Heart right ventricle (tissue), 16 donors: ENCODE data around the gene SPNS3. TPM values are rescaled to one million over a fixed set of nuclear protein-coding genes. Genes with fewer than 3 reads are reported as not detected.

ENCODE experiments used
- ATAC-seq, 8 donors: fragments of 200-7000 bp; cut with Tn5 transposase; one replicate each; pipeline ENCODE4 v1.9.1; 2020; ENCODE audit warnings: mild to moderate bottlenecking in 8 of 8, moderate library complexity in 8 of 8, moderate number of reproducible peaks in 1 of 8
- DNase-seq, 2 donors: peaks; one replicate each; pipeline ENCODE4 v3.0.0-alpha.2; 2020
- H3K27ac ChIP-seq, 10 donors: fragments of 200-600 bp; sonication (generic) in 2 of 10; one replicate each; pipeline versions ENCODE4 v1.5.0 to v1.8.0; 2020 to 2022; ENCODE audit warnings: mild to moderate bottlenecking in 3 of 10
- H3K27me3 ChIP-seq, 7 donors: fragments of 200-600 bp; one replicate each; pipeline ENCODE4 v1.8.0; 2021 to 2022; ENCODE audit warnings: mild to moderate bottlenecking in 2 of 7
- H3K36me3 ChIP-seq, 9 donors: fragments of 200-600 bp; sonication (generic) in 1 of 9; one replicate each; pipeline versions ENCODE4 v1.5.0 to v1.8.0; 2020 to 2022; ENCODE audit warnings: mild to moderate bottlenecking in 2 of 9
- H3K4me1 ChIP-seq, 9 donors: fragments of 200-600 bp; sonication (generic) in 1 of 9; one replicate each; pipeline versions ENCODE4 v1.5.0 to v1.8.0; 2020 to 2022; ENCODE audit warnings: mild to moderate bottlenecking in 4 of 9
- H3K4me3 ChIP-seq, 10 donors: fragments of 200-600 bp; sonication (generic) in 2 of 10; one replicate each; pipeline versions ENCODE4 v1.5.0 to v1.8.0; 2020 to 2022; ENCODE audit warnings: mild to moderate bottlenecking in 7 of 10, moderate library complexity in 2 of 10
- H3K9me3 ChIP-seq, 11 donors: fragments of 200-600 bp in 10 of 11; sonication (generic) in 2 of 11; one replicate each; pipeline versions ENCODE4 v1.5.0 to v1.8.0; 2013 to 2022; ENCODE audit warnings: mild to moderate bottlenecking in 2 of 11, control low read depth in 1 of 11, moderate library complexity in 1 of 11
- WGBS, 2 donors: extraction: QIAGEN DNeasy Blood & Tissue Kit; methylation state at CpG; one replicate each; pipeline ENCODE4 v1.1.7; 2013; ENCODE audit warnings: inconsistent platforms in 1 of 2; 5-methylcytosine and 5-hydroxymethylcytosine counted together
- intact Hi-C, 10 donors: fragments of 100-400 bp; cut with DNase I; formaldehyde crosslinking; loops; one replicate each; pipeline versions ENCODE4 v1.11.1 to v1.14.2; 2022
- polyA plus RNA-seq, 2 donors: library from polyadenylated mRNA; stranded (reverse); fragments of 200-250 nt; gene quantifications; one replicate each; pipeline ENCODE4 v1.2.3, GENCODE V29; 2013
- total RNA-seq, 10 donors: library from RNA; stranded (reverse); fragmentation: NEBNext Ultra II Directional in 3 of 10; extraction: Animal tissue kit (Norgen Biotek cat#: 25700) in 3 of 10; gene quantifications; one replicate each; pipeline versions ENCODE4 v1.2.1 to v1.2.4, GENCODE V29; 2021 to 2023
- TF ChIP-seq, protein P1 (sequence below), 9 donors: fragments of 200-600 bp; sonication (generic) in 2 of 9; IDR thresholded peaks; one replicate each; pipeline versions ENCODE4 v1.5.0 to v1.8.0; 2021 to 2022; ENCODE audit warnings: antibody characterized with exemption in 9 of 9, mild to moderate bottlenecking in 5 of 9, moderate library complexity in 1 of 9
- donor health status: Arrhythmogenic right ventricular cardiomyopathy.
- donor health status: ischemic (EF 13 %, LVEDD 7.1; RV severe dilation, severe dysfunction).
- donor health status: healthy with polysubstance abuse.
- donor health status: DM: no; HTN: yes; CAD: no.
- donor health status: DM: no; HTN: no; CAD: no.
- donor health status: ischemic (EF 25% LVEDD 6.9; RV normal size, moderate dysfunction).
- donor health status: ischemic (EF 25% LVEDD 5.7; RV mildly dilated, moderate dysfunction).
- donor health status: healthy.
- donor health status: DM: yes; HTN: yes; CAD: no.
- donor health status: Ischemic cardiomyopathy.
- donor health status: ischemic (EF 35%, LVEDD 5.7; RV mildly dilated, moderate dysfunction).
- donor health status: nonischemic (EF 11% LVEDD 7.7; RV severe dilation, severe dysfunction).
- donor health status: DM: yes; HTN: yes; CAD: no.
- donor health status: PGD.
- donor health status: ischemic (EF 29% LVEDD 5.4; RV normal size, mild dysfunction).
- donor health status: nonischemic (EF 23%, LVEDD 6.1; RV moderate dilation, normal function).

SPNS3 gene
- total and polyA plus RNA-seq, 12 donors, result 0.13 to 4.2 (median 0.89) TPM; not detected in 1

DNA sequence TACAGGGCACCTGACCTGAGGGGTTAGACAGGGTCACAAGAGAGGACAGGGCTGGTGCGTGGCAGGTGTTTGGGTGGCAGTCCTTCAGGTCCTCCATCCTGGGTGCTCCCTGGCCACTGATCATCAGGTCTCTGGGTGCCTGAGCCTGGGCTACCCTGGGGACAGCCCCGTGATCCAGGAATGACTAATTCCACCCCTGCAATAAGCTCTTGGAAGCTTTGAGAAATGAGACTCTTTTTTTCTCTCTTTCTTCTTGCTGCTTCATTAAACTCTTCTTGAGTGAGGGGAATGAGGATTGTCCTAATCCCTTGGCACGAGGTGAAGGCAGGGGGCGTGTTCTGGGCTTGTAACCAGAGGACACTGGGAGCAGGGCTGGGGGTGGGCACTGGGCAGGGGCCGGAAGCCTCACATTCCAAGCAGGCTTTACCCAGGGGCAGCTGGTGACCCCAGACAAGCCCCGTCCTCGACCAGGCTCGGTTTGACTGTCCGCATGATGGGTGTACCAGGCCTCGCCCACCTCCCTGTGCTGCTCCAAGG, 43.6 kb downstream of the SPNS3 start:
- no peak for DNase-seq

DNA sequence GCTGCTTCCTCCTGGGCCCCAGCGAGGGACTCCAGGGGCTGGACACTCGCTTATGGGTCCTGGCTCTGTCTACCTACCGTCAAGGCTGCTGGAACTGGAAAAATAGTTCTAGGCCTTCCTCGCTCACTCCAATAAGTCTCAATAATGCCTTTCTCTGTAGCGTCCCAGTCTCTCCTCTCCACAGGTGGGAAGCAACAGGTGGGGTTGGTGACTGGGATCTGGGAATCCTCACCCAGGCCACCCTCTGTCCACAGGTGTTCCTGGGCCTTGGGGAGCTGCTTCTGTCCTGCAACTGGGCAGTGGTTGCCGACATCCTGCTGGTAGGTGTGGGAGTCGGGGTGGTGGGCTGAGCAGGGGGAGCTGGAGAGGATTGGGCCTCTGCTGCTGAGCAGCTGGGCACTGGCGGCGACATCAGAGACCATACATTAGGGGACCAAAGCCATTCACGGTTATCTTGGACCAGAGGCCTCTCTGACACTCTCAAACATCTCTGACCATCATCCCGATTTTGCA, 44.6 kb downstream of the SPNS3 start:
- no peak for ATAC-seq
- Histone ChIP-seq H3K27ac (no peak overlapping the region), H3K4me1 (peaks cover 3 to 47% (median 21%) of the 10 kb centered on the region in 9 donors), H3K9me3 (no peaks in the 10 kb centered on the region), H3K36me3 (no peaks in the 10 kb centered on the region), H3K27me3 (no peaks in the 10 kb centered on the region), H3K4me3 (no peak overlapping the region)
- intact Hi-C loops, result no loop called here
- no peak for DNase-seq
- WGBS, 2 donors, result 90 to 94% methylated on average over 11 of the region's 11 CpGs
- TF ChIP-seq, protein P1, sequence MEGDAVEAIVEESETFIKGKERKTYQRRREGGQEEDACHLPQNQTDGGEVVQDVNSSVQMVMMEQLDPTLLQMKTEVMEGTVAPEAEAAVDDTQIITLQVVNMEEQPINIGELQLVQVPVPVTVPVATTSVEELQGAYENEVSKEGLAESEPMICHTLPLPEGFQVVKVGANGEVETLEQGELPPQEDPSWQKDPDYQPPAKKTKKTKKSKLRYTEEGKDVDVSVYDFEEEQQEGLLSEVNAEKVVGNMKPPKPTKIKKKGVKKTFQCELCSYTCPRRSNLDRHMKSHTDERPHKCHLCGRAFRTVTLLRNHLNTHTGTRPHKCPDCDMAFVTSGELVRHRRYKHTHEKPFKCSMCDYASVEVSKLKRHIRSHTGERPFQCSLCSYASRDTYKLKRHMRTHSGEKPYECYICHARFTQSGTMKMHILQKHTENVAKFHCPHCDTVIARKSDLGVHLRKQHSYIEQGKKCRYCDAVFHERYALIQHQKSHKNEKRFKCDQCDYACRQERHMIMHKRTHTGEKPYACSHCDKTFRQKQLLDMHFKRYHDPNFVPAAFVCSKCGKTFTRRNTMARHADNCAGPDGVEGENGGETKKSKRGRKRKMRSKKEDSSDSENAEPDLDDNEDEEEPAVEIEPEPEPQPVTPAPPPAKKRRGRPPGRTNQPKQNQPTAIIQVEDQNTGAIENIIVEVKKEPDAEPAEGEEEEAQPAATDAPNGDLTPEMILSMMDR (IDR thresholded peaks at IDR 0.05), result no peak

More for the DNA sequence above, 43.6 kb downstream of the SPNS3 start:
- H3K4me3 ChIP-seq, result no peak overlapping the region
- 87 to 88% methylated on average over 10 of the region's 10 CpGs for WGBS, 2 donors
- H3K27me3 ChIP-seq, result no peaks in the 10 kb centered on the region
- intact Hi-C loops, result loop anchor here in 1 of 10 donors (2.0 kb wide), 1 partner anchor 41 kb away; no protein-coding TSS in a partner anchor
- H3K36me3 ChIP-seq, result no peaks in the 10 kb centered on the region
- H3K27ac ChIP-seq, result no peak overlapping the region
- peaks cover 3 to 47% (median 19%) of the 10 kb centered on the region in 9 donors for H3K4me1 ChIP-seq
- H3K9me3 ChIP-seq, result no peaks in the 10 kb centered on the region
- TF ChIP-seq, protein P1 (IDR thresholded peaks at IDR 0.05), result no peak
- ATAC-seq, result no peak

DNA sequence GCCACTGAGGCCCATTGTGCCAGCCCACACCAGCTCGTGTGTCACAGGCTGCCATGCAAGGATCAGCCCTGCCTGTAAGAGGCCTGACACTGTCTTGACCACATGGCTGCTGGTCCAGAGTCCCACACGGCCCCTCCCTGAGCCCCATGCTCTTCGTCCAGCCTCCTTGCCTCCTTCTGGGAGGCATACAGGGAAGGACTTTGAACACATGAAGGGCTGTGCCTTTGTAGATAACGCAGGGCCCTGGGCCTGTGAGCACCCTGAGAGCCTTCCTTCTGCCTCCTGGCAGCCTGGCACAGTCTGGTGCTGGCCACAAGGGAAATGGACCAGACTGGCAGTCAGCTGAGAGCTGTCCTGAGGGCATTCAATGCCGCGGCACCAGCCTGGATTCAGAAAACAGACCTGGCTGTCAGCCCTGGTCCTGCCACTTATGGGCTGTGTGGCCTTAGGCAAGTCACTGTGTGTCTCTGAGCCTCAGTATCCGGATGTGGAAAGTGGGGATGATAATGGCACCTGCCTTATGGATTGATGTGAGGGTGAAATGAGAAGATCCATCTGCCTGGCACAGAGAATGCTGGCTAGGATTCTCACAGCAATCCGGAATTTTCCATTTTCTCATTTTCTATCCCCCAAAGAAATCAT, 45.7 kb downstream of the SPNS3 start:
- intact Hi-C loops, result no loop called here
- 89 to 90% methylated on average over 8 of the region's 8 CpGs for WGBS, 2 donors
- Histone ChIP-seq H3K36me3 (no peaks in the 10 kb centered on the region), H3K4me1 (peaks cover 3 to 39% (median 25%) of the 10 kb centered on the region in 9 donors), H3K27ac (no peak overlapping the region), H3K4me3 (no peak overlapping the region), H3K9me3 (no peaks in the 10 kb centered on the region), H3K27me3 (no peaks in the 10 kb centered on the region)
- ATAC-seq (no peak), DNase-seq (no peak)
- TF ChIP-seq, protein P1 (IDR thresholded peaks at IDR 0.05), result no peak

DNA sequence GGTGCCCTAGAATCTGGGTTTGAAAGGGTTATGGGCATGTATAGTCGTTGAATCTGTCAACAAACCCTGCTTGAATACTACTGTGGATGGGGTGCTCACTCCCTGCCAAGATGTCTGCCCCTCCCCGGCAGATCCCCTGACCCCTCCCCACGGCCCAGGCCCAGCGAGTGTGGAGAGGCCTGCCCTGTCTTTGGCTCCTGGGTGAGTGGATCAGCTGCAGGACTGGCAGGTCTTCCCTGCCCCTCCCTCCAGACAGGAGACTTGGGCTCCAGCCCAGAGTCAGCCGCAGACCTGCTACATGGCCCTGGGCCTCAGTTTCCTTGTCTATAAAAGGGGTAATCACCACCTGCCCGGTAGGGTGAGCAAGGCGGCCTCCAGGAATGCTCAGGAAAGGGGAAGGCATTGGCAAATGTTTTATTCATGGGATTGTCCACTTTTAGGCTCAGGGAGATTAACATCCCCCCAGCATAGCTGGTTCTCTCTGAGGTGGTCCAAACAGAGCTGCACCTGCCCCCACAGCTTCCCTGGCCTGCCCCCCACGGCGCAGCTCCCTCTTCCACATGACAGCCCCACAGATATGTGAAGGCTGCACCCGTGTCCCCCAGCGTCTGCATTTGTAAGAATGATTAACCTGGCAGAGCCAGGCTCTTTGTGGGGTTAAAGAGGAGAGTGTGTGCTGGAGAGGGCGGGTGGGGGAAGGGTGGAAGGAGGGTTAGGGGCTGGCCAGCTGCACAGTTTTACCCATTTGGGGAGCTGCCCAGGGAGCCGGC, 46.4 kb downstream of the SPNS3 start:
- ATAC-seq (no peak), DNase-seq (no peak)
- Histone ChIP-seq H3K4me3 (no peak overlapping the region), H3K4me1 (peaks cover 3 to 36% (median 25%) of the 10 kb centered on the region in 9 donors), H3K27me3 (no peaks in the 10 kb centered on the region), H3K36me3 (no peaks in the 10 kb centered on the region), H3K27ac (peak overlapping the region in 2 of 10 donors; percentile 35 to 65), H3K9me3 (no peaks in the 10 kb centered on the region)
- intact Hi-C loops, result loop anchor here in 1 of 10 donors (10.0 kb wide), 1 partner anchor 55 kb away; no protein-coding TSS in a partner anchor
- WGBS, 2 donors, result 72 to 73% methylated on average over 13 of the region's 13 CpGs
- TF ChIP-seq, protein P1 (IDR thresholded peaks at IDR 0.05), result no peak
